GM04504 (cell line): ENCODE data around the gene MRAP.
"Not testable (repeated sequence)": the region's sequence is repeated elsewhere in the genome, so short reads cannot be mapped to it uniquely, and the experiment has no call there.

ENCODE experiments used
- DNase-seq: peaks from one replicate; pipeline ENCODE4 v3.0.0-alpha.2; 2012; ENCODE audit warnings: low read depth

The MRAP gene

DNA sequence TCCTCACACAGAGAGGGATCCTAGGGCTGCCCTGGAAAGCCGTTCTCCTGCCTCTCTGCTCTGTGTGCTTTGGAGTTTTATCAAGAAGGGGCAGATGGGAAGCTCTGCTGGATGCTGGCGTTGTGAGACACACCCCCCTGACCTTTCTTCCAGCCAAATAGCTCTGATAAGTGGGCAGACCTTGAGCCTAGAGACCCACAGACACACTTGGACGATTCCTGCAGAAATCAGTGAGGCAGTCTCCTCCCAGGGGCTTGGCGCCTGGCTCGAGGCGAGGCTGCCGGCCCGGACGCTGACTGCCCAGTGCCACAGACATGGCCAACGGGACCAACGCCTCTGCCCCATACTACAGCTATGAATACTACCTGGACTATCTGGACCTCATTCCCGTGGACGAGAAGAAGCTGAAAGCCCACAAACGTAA lies at the start of gene MRAP:
Gene MRAP (plus strand): TSS at position 198 of the 424 bp plus-strand sequence. CDS start 117 bp downstream, at position 315.
- DNase-seq, result no peak

DNA sequence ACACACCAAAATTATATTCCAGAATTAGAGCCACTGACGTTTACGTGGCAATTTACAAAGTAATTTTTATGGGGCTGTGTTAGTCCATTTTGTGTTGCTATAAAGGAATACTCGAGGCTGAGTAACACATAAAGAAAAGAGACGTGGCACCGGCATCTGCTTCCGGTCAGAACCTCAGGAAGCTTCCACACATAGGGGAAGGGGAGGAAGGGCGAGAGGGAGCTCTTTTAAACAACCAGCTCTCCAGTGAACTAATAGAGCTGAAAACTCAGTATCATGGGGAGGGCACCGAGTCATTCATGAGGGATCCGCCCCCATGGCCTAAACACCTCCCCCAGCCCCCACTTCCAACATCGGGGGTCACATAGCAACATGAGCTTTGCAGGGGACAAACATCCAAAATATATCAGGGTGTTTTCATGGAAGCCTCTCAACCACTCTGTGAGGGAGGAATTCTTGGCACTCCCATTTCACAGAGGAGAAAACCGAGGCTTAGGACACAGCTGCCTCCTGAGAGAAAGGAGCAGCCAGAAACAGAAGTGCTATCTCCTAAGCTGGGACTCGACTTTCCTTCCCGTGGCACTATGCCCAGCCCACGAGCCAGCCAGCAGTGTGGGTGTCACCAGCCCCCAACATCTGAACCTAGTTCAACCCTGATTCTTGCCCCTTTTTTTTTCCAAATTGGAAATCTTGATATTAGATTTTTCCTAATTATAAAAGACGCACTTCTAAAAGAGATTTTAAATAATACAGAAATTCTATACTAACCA lies 49.0 kb upstream of the MRAP start:
- DNase-seq, result no peak

DNA sequence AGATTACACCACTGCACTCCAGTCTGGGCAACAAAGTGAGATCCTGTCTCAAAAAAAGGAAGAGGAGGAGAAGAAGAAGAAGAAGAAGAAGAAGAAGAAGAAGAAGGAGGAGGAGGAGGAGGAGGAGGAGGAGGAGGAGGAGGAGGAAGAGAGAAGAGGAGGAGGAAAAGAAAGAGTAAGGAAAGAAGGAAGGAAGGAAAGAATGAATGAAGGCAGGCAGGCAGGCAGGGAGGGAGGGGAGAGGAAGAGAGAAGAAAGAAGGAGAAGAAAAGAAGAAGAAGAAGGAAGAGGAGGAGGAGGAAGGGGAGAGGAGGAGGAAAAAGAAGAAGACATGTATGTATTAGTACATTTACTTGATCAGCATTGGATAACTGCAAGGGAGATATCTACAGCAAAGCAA lies 46.5 kb upstream of the MRAP start:
- no peak for DNase-seq

DNA sequence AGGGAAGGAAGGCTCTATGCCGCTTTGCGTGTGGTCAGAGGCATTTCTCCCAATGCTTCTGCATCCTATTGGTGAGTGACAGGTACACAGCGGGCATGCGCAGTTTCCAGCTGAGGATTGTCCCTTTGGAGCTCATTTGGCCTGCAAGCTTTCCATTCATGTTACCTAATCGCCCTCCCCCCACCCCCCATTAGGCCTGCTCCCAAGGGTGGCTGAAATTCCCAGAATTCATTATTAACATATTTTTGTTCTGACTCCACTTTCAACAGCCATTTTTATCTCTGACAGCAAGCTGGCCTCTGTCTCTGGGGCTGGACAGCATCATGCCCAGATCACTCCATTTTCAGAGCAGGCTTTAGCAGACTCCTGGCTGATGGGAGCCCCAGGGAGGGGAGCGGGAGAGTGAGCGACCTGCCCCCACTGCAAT lies 45.4 kb upstream of the MRAP start:
- peak; percentile 40 for DNase-seq

DNA sequence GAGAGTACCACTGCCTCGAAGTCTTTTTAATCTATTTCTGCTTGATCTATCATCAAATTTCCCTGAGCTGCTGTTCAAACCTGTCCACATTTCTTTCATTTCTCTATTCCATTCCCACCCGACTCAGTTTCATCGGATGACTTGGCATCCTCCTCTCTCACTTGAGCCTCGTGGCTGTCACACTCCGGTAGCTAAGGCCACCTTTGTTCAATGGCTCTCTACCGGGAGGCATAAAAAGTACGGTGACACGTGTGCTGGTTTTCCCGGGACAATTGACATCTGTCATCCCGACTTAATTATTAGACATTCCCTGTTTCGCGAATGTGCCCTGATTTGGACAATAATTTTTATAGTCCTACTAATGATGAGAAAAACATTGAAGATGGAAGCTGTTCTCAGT lies 42.4 kb upstream of the MRAP start:
- DNase-seq, result no peak

DNA sequence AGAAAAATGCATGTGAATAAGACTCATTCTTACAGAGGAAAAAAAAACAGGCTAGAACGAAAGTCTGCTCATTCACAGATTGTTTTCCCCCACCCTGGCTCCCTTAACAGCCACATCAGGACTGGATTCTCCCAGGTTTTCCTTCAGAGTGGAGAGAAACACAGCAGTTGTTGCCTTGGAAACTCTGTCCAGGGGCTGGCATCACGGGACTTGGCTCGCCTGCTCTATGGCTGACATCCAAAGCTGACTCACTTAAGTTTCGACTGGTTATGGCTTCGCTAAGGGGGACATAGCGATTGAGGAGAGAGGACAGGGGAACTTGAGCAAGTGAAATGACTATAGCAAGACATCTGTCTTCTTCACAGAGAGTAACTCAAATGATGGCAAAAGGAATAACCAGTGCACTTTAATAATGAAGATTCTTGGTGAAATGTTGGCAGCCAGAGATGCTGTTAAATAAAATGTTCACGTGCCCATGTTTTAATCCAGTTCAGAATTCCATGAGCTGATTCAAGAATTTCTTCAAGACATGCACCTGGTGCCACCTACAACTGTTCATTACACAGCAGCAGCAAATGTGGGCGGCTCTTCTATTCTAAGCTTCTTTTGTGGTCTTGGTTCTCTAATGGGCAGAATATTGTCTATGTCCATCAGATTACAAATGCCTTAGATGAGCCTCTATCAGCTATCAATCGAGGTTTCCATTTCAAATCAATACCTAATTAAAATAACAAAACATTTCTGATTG lies 41.6 kb upstream of the MRAP start:
- peak; percentile 86 for DNase-seq

DNA sequence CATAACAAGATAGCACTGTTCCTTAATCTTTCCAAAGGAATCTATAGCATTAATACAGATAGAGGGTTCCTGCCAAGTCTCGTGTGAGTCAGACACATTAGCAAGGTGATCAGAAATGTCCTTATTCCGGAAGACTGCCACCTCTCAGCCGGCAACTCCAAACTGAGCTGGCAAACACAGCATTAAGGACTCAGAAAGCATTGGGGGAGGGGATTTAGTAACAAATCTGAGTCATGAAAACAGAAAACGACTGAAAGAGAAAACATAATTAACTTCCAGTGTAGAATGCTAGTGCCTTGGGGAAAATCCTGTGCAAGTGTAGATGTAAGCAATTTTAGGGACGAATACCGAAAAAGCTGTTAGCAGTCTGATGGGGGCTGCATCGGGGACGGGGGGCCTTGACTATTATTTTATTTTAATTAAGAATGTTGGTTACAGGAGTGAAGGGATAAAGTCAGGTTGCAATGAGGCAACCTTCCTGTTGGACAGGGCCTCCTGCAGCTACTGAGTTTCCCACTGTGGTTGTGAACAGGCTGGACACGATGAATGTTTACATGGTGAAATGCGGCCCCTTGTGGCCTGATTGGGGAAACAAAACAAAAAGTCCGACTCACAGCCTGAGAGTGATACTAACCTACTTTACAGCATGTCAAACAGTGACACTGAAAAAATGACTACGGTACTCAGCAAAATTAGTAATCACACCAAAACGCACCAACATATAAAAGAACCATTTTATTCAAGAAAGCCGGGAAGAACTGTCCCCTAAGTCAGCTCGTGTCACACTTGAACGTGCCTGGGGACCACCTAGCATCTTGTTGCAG lies 40.5 kb upstream of the MRAP start:
- DNase-seq, result peak; percentile 71

DNA sequence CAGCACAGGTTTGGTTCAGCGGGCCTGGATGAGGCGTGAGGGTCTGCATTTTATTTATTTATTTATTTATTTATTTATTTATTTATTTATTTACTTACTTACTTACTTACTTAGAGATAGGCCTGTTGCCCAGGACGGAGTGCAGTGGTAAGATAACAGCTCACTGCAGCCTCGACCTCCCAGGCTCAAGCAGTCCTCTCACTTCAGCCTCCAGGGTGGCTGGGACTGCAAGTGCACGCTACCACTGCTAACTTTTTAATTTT lies 39.9 kb upstream of the MRAP start:
- DNase-seq, result not testable (repeated sequence)

DNA sequence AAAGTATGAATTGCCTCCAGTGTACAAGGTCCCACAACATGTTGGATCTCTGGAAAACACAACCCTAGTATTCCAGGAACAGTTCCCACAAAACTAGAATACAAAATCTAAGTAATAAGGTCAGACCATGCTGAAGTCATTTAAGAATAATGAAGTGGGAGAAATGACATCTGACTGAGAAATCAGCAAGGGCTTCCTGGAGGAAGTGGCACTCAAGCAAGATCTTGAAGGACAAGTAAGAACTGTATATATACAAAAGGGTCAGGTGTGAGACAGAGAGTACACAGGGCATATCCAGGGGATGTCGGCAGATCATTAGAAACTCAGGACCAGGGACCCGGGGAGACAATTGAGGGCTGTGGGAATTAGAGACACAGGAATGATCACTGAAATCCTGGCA lies 38.5 kb upstream of the MRAP start:
- DNase-seq, result no peak

DNA sequence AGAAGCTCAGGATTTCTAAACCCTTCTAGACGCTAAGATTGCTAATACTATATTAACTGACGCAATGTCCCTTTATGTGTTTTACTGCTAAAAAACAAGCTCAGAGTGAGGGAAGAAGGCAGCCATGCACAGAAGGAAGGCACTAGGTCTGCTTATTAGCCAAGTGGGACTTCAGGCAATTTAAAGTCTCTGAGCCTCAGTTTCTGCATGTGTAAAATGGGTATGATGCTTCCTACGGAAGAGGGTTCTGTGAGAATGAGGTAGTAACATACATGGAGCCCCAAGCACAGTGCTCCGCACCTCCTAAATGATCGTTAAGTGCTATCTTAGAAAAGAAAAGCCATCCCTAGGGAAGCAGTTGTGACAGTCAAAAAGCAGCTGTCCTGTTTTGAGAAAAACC lies 36.7 kb upstream of the MRAP start:
- no peak for DNase-seq

DNA sequence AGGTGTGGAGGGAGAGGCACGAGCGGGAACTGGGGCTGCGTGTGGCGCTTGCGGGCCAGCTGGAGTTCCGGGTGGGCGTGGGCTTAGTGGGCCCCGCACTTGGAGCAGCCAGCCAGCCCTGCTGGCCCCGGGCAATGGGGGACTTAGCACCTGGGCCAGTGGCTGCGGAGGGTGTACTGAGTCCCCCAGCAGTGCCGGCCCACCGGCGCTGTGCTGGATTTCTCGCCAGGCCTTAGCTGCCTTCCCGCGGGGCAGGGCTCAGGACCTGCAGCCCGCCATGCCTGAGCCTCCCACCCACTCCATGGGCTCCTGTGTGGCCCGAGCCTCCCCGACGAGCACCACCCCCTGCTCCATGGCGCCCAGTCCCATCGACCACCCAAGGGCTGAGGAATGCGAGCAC lies 33.3 kb upstream of the MRAP start:
- not testable (repeated sequence) for DNase-seq

DNA sequence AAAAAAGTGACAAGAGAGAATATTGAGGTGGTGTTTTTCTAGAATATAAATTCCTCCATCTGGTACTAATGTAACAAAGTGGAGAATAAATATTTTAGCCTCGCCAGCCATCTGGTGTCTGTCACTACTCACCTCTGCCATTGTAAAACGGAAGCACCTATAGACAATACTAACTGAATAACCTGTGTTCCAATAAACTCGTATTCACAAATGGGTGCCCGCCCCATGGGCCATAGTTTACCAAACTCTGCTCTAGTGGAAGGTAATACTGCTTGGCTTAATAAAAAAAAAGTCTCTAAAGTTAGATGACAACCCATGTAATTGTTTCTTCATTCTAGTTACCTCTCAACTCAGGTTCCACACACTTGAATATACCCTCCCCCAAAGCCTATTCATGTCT lies 27.9 kb upstream of the MRAP start:
- DNase-seq, result no peak

DNA sequence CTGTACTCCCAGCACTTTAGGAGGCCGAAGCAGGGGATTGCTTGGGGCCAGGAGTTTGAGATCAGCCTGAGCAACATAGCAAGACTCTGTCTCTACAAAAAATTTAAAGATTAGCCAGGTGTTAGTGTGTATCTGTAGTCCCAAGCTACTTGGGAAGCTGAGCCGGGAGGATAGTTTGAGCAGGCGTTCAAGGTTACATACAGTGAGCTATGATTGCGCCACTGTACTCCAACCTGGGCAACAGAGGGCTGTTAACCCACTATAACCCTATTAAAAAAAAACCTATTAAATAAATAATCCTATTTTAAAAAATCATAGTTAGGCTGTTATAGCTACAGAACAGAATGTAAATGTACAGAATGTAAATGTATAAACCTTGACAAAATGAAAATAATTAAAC lies 22.0 kb upstream of the MRAP start:
- DNase-seq, result no peak

DNA sequence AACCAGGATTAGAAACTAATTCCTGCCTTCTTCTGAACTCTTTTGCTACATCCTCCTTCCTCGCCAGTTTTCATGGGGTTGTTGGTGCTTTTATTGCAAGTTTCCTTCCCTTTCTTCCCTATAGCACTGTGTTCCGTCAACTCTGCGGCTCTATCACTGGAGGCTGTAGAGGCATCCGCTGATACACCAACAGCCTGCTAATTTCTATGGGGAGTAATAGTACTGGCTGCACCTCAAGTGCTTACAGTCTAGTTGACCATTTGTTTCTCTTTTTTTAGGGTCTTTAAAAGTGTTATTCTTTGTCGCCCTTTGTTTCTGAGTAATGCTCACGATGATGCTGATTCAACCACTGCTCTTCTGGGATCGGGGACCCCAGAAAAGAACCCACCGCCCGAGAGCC lies 20.6 kb upstream of the MRAP start:
- no peak for DNase-seq

DNA sequence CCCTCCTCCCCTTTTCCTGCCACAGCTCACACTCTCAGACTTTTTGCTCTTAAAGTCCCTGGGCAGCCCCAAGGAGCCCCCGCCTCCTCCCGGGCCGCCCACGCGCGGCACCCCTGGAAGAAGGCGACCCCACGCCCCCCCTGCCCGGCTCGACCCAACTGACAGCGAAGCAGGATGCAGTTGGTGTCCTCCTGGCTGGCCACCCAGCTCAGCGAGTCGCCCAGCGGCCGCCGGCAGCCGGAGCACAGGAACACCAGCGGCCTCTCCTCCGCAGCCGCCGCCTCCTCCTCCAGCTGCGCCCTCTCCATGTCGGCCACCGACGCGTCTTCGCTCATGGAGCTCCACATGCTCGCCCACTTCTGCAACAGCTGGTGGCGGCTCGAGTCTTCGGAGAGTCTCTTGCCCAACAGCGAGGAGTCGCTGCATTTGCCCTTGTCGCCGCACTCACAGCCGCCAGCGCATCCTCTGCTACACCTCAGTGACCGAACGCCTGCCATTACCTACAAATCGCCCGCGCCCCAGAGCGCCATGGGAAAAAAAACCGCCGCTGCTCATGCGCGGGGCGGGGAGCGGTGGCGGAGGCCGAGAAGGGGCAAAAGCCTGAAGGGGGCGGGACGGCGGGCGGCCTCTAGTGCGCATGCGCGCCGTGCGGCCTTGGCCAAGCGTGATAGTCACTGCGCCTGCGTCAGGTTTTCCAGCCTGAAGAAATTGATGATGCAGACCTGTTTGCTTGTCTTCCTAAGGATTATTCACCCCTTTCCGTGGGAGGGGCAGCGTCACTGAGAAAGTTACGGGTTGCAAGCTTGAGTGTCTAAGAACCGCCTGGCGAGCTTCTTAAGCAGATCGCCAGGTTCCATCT lies 19.9 kb upstream of the MRAP start, which contains the start of gene MIS18A:
Gene MIS18A (minus strand): TSS at position 532 of the 859 bp plus-strand sequence. CDS start 35 bp downstream, at position 497.
- DNase-seq, result peak; percentile 87

DNA sequence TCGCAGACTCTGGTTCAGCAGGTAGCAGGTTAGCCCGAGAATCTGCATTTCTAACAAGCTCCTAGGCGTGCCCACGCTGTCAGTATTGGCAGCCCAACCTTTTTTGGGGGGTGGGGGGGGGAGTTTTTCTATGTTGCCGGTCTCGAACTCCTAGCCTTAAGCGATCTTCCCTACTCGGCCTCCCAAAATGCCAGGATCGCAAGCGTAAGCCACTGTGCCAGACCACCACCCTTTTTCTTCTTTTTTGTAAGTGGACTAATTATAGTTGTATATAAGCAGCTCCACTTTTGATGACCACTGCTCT lies 19.3 kb upstream of the MRAP start:
- no peak for DNase-seq

DNA sequence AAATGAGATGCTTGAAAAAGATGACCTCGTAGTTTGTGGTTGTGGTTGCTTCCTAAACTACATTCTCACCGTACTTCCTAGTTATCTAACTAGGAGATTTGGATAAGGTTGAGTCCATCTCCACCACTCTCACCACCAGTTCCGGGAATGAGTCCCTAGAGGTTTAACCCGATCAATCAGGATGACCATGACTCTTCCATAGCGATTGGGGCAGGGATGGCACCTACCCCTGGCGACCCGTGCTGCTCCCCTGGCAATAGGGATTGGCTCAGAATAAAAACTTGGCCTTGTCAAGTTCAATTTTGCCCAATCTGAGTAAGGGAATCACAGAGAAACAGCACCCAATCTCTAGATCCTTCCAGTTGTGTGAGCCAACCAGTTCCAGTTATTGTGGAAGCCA lies 17.1 kb upstream of the MRAP start:
- DNase-seq, result no peak

DNA sequence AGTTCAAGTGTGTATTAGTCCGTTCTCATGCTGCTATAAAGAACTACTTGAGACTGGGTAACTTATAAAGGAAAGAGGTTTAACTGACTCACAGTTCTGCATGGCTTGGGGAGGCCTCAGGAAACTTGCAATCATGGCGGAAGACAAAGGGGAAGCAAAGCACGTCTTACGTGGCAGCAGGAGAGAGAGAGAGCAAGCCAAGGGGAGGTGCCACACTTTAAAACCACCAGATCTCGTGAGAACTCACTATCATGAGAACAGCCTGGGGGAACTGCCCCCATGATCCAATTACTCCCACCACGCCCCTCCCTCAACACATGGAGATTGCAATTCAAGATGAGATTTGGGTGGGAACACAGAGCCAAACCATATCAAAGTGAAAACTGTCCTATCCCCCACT lies 15.7 kb upstream of the MRAP start:
- DNase-seq, result no peak

DNA sequence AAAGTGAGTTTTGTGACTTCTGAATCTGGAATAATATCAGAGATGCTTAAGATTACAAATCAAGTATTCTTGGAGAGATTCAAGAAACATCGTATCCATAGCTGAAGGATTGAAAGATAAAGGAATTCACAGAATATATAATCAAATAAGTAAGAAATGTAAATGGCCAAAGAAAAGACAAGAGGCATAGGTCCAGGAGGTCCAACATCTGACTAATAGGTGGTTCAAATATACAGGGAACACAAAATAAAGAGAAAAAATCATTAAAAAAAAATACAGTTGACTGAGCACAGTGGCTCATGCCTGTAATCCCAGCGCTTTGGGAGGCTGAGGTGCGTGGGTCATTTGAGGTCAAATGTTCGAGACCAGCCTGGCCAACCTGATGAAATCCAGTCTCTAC lies 13.2 kb upstream of the MRAP start:
- no peak for DNase-seq

DNA sequence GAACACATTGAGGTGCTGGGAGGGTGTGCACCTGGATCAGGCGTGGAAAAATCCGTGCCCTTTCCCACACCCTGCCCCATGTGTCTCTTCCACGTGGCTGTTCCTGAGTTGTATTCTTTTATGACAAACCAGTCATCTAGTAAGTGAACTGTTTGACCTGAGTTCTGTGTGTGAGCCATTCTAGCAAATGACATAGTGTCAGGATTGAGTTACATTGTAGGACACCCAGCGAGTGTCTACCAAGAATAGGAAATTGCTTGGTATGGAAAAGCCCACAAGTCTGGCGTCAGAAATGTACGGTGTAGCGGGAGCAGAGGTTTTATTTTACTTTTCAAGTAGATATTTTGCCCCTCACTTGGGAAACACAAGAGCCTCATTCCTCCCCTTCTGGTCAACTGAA lies 1.2 kb upstream of the MRAP start:
- no peak for DNase-seq

DNA sequence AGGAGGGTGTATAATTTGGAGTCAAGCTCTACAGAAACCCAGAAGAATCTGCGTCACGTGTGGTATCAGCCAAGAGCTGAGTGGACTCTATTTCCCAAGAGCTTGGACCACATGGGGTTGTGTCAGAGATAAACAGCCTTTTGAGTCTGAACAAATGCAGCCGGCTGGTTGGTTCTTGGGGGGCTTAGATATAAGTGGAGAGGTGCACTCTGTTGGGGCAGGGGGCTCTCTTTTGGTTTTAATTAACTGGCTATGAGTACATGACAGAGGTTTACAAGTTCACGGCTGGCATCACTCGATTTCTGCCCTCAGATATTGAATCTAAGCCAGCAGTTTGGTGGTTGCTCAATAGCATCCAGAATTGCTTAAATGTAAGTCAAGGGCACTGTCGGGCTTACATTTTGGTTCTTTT lies 501 bp upstream of the MRAP start:
- no peak for DNase-seq

DNA sequence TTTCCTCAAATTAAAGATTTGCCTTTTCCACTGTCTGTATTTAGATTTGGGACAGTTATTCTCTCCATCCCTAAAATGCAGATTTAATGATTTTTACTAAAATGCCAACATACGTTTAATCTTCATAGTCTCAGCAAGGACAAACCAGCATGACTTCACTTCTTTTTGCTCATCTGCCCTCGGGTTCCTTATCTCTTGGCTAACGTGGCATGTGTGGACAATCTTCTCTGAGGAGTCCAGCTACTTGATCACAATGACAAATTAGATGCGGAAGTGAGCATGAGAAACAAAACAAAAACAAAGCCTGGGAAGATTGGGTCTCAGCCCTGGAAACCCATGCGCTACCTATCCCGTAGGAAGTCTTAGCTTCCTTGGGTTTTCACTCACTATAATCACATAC lies 1.0 kb downstream of the MRAP start:
- no peak for DNase-seq
